OCI-LY7 (cell line): ENCODE measurements around the gene WNT7A. TPM values are rescaled to one million over a fixed set of nuclear protein-coding genes. Genes with fewer than 3 reads are reported as not detected.

Experiments used
- BruUV-seq: library from RNA; stranded (reverse); fragments of 400-500 nt; replicated peaks from 2 replicates; lab custom pipeline; 2021; lab: Mats Ljungman, UMichigan
- CTCF ChIA-PET: fragments of 300-600 bp; sonication (Branson Sonifier 250); formaldehyde crosslinking; loops from one replicate; lab custom pipeline; 2022; ENCODE audit warnings: antibody characterized with exemption; ENCODE audit not compliant: unreplicated experiment; lab: Charles Lee
- POLR2A ChIA-PET: fragments of 300-600 bp; sonication (Branson Sonifier 250); formaldehyde crosslinking; loops from one replicate; lab custom pipeline; 2022; ENCODE audit warnings: antibody characterized with exemption; lab: Charles Lee
- DNase-seq: peaks from one replicate; pipeline ENCODE4 v3.0.0-alpha.2; 2015; ENCODE audit warnings: low spot score
- H2AFZ ChIP-seq: fragments of 200-600 bp; sonication (generic), shearing (Covaris generic); 2 replicates; pipeline ENCODE4 v1.6.1; 2014; ENCODE audit warnings: mild to moderate bottlenecking, antibody characterized with exemption, low read length, moderate library complexity
- H3K27ac ChIP-seq: fragments of 200-600 bp; sonication (generic); 2 replicates; pipeline ENCODE4 v1.5.1; 2014; ENCODE audit warnings: mixed run types, low read depth, mild to moderate bottlenecking, moderate library complexity, low read length, inconsistent platforms; ENCODE audit not compliant: poor library complexity, severe bottlenecking
- H3K36me3 ChIP-seq: fragments of 200-600 bp; sonication (generic); 2 replicates; pipeline ENCODE4 v1.6.1; 2014; ENCODE audit warnings: mild to moderate bottlenecking, antibody characterized with exemption, low read length, moderate library complexity, mixed read lengths; ENCODE audit not compliant: insufficient read depth
- H3K4me1 ChIP-seq: fragments of 200-600 bp; sonication (generic); 2 replicates; pipeline ENCODE4 v1.5.1; 2014; ENCODE audit warnings: mild to moderate bottlenecking, low read length; ENCODE audit not compliant: insufficient read depth, poor library complexity, severe bottlenecking
- H3K4me2 ChIP-seq: fragments of 200-600 bp; sonication (generic); 2 replicates; pipeline ENCODE4 v1.6.1; 2014; ENCODE audit warnings: mild to moderate bottlenecking, low read length
- H3K4me3 ChIP-seq: fragments of 200-600 bp; sonication (generic); 2 replicates; pipeline ENCODE4 v1.5.1; 2014; ENCODE audit warnings: mild to moderate bottlenecking, low read depth, low read length; ENCODE audit not compliant: poor library complexity, severe bottlenecking
- H3K79me2 ChIP-seq: fragments of 200-600 bp; sonication (generic); 2 replicates; pipeline ENCODE4 v1.6.1; 2016; ENCODE audit warnings: low read depth, mild to moderate bottlenecking, low read length, moderate library complexity, mixed read lengths; ENCODE audit not compliant: insufficient read depth
- H3K9me2 ChIP-seq: fragments of 200-600 bp; sonication (generic); 2 replicates; pipeline ENCODE4 v1.6.1; 2016; ENCODE audit warnings: mild to moderate bottlenecking, low read length, mixed read lengths; ENCODE audit not compliant: insufficient read depth
- H3K9me3 ChIP-seq: fragments of 200-600 bp; sonication (generic); 2 replicates; pipeline ENCODE4 v1.6.1; 2014; ENCODE audit warnings: mild to moderate bottlenecking, mixed run types, low read length, mixed read lengths
- H4K20me1 ChIP-seq: fragments of 200-600 bp; sonication (generic); 2 replicates; pipeline ENCODE4 v1.6.1; 2014; ENCODE audit warnings: mild to moderate bottlenecking, antibody characterized with exemption, low read length, moderate library complexity, mixed read lengths; ENCODE audit not compliant: insufficient read depth
- CTCF ChIP-seq: fragments of 200-600 bp; sonication (generic); conservative IDR thresholded peaks from 2 replicates; pipeline ENCODE4 v1.5.1; 2014; ENCODE audit warnings: mild to moderate bottlenecking, antibody characterized with exemption, low read length, moderate library complexity, mixed read lengths
- EZH2phosphoT487 ChIP-seq: fragments of 200-600 bp; sonication (generic); IDR thresholded peaks from 2 replicates; pipeline ENCODE4 v1.6.1; 2018; ENCODE audit warnings: low read depth, borderline replicate concordance, mild to moderate bottlenecking, mixed run types, antibody characterized with exemption, low read length, moderate library complexity, mixed read lengths
- intact Hi-C: fragments of 100-400 bp; cut with micrococcal nuclease; formaldehyde crosslinking; loops from one replicate; pipeline ENCODE4 v1.10.0; 2022; ENCODE audit not compliant: unreplicated experiment
- total RNA-seq, 2 experiments: library from RNA; depleted of rRNA in 1 of 2; stranded (reverse); fragments of >200 nt in 1 of 2; shearing (Covaris generic) in 1 of 2; gene quantifications; 2 replicates each; pipeline ENCODE4 v1.2.3, GENCODE V29; 2014 to 2022

Gene WNT7A
- total RNA-seq, 2 experiments from 2014 or later: not detected

GRCh38 chr3:13850161-13850945, 29.5 kb downstream of the WNT7A start:
- Histone ChIP-seq H3K4me3 (no peak overlapping the region), H3K36me3 (no peaks in the 10 kb centered on the region), H3K79me2 (no peaks in the 10 kb centered on the region), H3K4me2 (no peak overlapping the region), H3K9me2 (no peaks in the 10 kb centered on the region), H4K20me1 (no peaks in the 10 kb centered on the region), H3K27ac (no peak overlapping the region), H2AFZ (no peak overlapping the region), H3K9me3 (no peaks in the 10 kb centered on the region), H3K4me1 (no peaks in the 10 kb centered on the region)
- no peak for DNase-seq
- intact Hi-C loops: no loop called here
- CTCF ChIA-PET: no interaction called here
- BruUV-seq: no TSS peak
- POLR2A ChIA-PET: no interaction called here
- TF ChIP-seq CTCF: no peak
- TF ChIP-seq EZH2phosphoT487: no peak

- no peak overlapping the region for H2AFZ ChIP-seq
- no peak overlapping the region for H3K27ac ChIP-seq
- no peak overlapping the region for H3K4me2 ChIP-seq
- CTCF ChIA-PET: no interaction called here
- TF ChIP-seq EZH2phosphoT487 (no peak), CTCF (no peak)
- POLR2A ChIA-PET: no interaction called here
- no peak for DNase-seq
- intact Hi-C loops: no loop called here
- no peaks in the 10 kb centered on the region for H3K9me3 ChIP-seq
- H3K36me3 ChIP-seq: no peaks in the 10 kb centered on the region
- H3K4me3 ChIP-seq: no peak overlapping the region
- no peaks in the 10 kb centered on the region for H3K9me2 ChIP-seq
- no peaks in the 10 kb centered on the region for H4K20me1 ChIP-seq
- H3K4me1 ChIP-seq: no peaks in the 10 kb centered on the region
- no TSS peak for BruUV-seq
- H3K79me2 ChIP-seq: no peaks in the 10 kb centered on the region
These were observed 30.9 kb downstream of the WNT7A start for GRCh38 chr3:13849018-13849417.
